GM19328 (cell line): ENCODE data around the gene THSD7B.
"Not testable (repeated sequence)": the region's sequence is repeated elsewhere in the genome, so short reads cannot be mapped to it uniquely, and the experiment has no call there.

Experiments
- ATAC-seq: cut with Tn5 transposase; IDR thresholded peaks from one replicate; pipeline ENCODE4 v1.9.1; 2021; ENCODE audit warnings: mild to moderate bottlenecking, moderate library complexity; ENCODE audit not compliant: unreplicated experiment

THSD7B gene

GRCh38 chr2:136765256-136766072 is at the start of gene THSD7B:
THSD7B (plus strand) TSS chr2:136765545; CDS start chr2:136882179, 116,634 bp downstream.
- ATAC-seq = no peak

GRCh38 chr2:136718273-136718672 is 47.1 kb upstream of the THSD7B start:
- no peak for ATAC-seq

- no peak for ATAC-seq
Observed at GRCh38 chr2:136727973-136728699, 37.2 kb upstream of the THSD7B start.

GRCh38 chr2:136736236-136736635 is 29.1 kb upstream of the THSD7B start:
- ATAC-seq = no peak

- no peak for ATAC-seq
Observed at GRCh38 chr2:136738044-136738443, 27.3 kb upstream of the THSD7B start.

GRCh38 chr2:136741471-136741870 is 23.9 kb upstream of the THSD7B start:
- no peak for ATAC-seq

- ATAC-seq = no peak
Observed at GRCh38 chr2:136750065-136750464, 15.3 kb upstream of the THSD7B start.

- ATAC-seq = no peak
Observed at GRCh38 chr2:136751406-136751805, 13.9 kb upstream of the THSD7B start.

- not testable (repeated sequence) for ATAC-seq
Observed at GRCh38 chr2:136758504-136758903, 6.8 kb upstream of the THSD7B start.

GRCh38 chr2:136764452-136765255 is 691 bp upstream of the THSD7B start:
- no peak for ATAC-seq

GRCh38 chr2:136766073-136766404 is 694 bp downstream of the THSD7B start:
- no peak for ATAC-seq

GRCh38 chr2:136767030-136767429 is 1.7 kb downstream of the THSD7B start:
- ATAC-seq = no peak

- ATAC-seq = no peak
Observed at GRCh38 chr2:136769871-136770270, 4.5 kb downstream of the THSD7B start.

GRCh38 chr2:136770384-136770783 is 5.0 kb downstream of the THSD7B start:
- ATAC-seq = no peak

- no peak for ATAC-seq
Observed at GRCh38 chr2:136777391-136777790, 12.0 kb downstream of the THSD7B start.

- ATAC-seq = no peak
Observed at GRCh38 chr2:136783856-136784255, 18.5 kb downstream of the THSD7B start.

GRCh38 chr2:136785215-136785614 is 19.9 kb downstream of the THSD7B start:
- no peak for ATAC-seq

GRCh38 chr2:136787970-136788369 is 22.6 kb downstream of the THSD7B start:
- ATAC-seq = no peak

- no peak for ATAC-seq
Observed at GRCh38 chr2:136796339-136796738, 31.0 kb downstream of the THSD7B start.

- no peak for ATAC-seq
Observed at GRCh38 chr2:136798766-136799165, 33.4 kb downstream of the THSD7B start.

GRCh38 chr2:136801661-136802060 is 36.3 kb downstream of the THSD7B start:
- ATAC-seq = no peak
